ENCODE results near the gene ATN1.

ATN1 gene

GRCh38 chr12:6959805-6960592, 32.2 kb downstream of the ATN1 start:
- Histone ChIP-seq H3K27me3 (ENCODE audit: control insufficient read depth, low read length) (peaks cover 72% of the 10 kb centered on the region), H3K4me2 (ENCODE audit: low read length) (peak overlapping the region; percentile 81), H3F3A (ENCODE audit: control insufficient read depth, insufficient read depth) (peaks cover 8% of the 10 kb centered on the region), H3K4me3 (ENCODE audit: low read length) (peak overlapping the region; percentile 59), H3K9me3 (ENCODE audit: control insufficient read depth, insufficient read depth, low read length) (no peaks in the 10 kb centered on the region), H3K79me2 (ENCODE audit: control insufficient read depth, low read length) (no peaks in the 10 kb centered on the region), H3K27ac (ENCODE audit: low read depth, low read length) (no peak overlapping the region), H3K4me1 (ENCODE audit: control insufficient read depth, low read length) (peaks cover 68% of the 10 kb centered on the region), H3K36me3 (ENCODE audit: control insufficient read depth, low read length) (peaks cover 12% of the 10 kb centered on the region), H3K9me2 (replicated peaks; ENCODE audit: control insufficient read depth, low read length) (no peaks in the 10 kb centered on the region), H4K20me1 (ENCODE audit: control insufficient read depth, insufficient read depth, low read depth, low read length) (no peaks in the 10 kb centered on the region; the same call in none of the 2 replicates)
- TF ChIP-seq CTCF (IDR thresholded peaks at IDR 0.05; ENCODE audit: low read depth, low read length, poor library complexity, severe bottlenecking) (no peak), EZH2phosphoT487 (IDR thresholded peaks at IDR 0.05; ENCODE audit: borderline replicate concordance, low read length) (no peak)

GRCh38 chr12:6960593-6961277, 33.0 kb downstream of the ATN1 start:
- no peaks in the 10 kb centered on the region; the same call in none of the 2 replicates for H4K20me1 ChIP-seq (ENCODE audit: control insufficient read depth, insufficient read depth, low read depth, low read length)
- no peak for TF ChIP-seq EZH2phosphoT487 (IDR thresholded peaks at IDR 0.05; ENCODE audit: borderline replicate concordance, low read length)
- no peak for TF ChIP-seq CTCF (IDR thresholded peaks at IDR 0.05; ENCODE audit: low read depth, low read length, poor library complexity, severe bottlenecking)
- peaks cover 13% of the 10 kb centered on the region for H3F3A ChIP-seq (ENCODE audit: control insufficient read depth, insufficient read depth)
- peaks cover 19% of the 10 kb centered on the region for H3K36me3 ChIP-seq (ENCODE audit: control insufficient read depth, low read length)
- H3K27ac ChIP-seq (ENCODE audit: low read depth, low read length): no peak overlapping the region
- H3K9me2 ChIP-seq (replicated peaks; ENCODE audit: control insufficient read depth, low read length): no peaks in the 10 kb centered on the region
- no peaks in the 10 kb centered on the region for H3K9me3 ChIP-seq (ENCODE audit: control insufficient read depth, insufficient read depth, low read length)
- H3K4me1 ChIP-seq (ENCODE audit: control insufficient read depth, low read length): peaks cover 73% of the 10 kb centered on the region
- H3K4me2 ChIP-seq (ENCODE audit: low read length): peak overlapping the region; percentile 49
- H3K27me3 ChIP-seq (ENCODE audit: control insufficient read depth, low read length): peaks cover 65% of the 10 kb centered on the region
- H3K79me2 ChIP-seq (ENCODE audit: control insufficient read depth, low read length): no peaks in the 10 kb centered on the region
- H3K4me3 ChIP-seq (ENCODE audit: low read length): no peak overlapping the region

- TF ChIP-seq EZH2phosphoT487 (IDR thresholded peaks at IDR 0.05; ENCODE audit: borderline replicate concordance, low read length) (no peak), CTCF (IDR thresholded peaks at IDR 0.05; ENCODE audit: low read depth, low read length, poor library complexity, severe bottlenecking) (no peak)
- Histone ChIP-seq H3K79me2 (ENCODE audit: control insufficient read depth, low read length) (no peaks in the 10 kb centered on the region), H3K4me2 (ENCODE audit: low read length) (peak overlapping the region; percentile 49), H3K4me1 (ENCODE audit: control insufficient read depth, low read length) (peaks cover 68% of the 10 kb centered on the region), H3K4me3 (ENCODE audit: low read length) (peak overlapping the region; percentile 19), H3K27ac (ENCODE audit: low read depth, low read length) (no peak overlapping the region), H4K20me1 (ENCODE audit: control insufficient read depth, insufficient read depth, low read depth, low read length) (no peaks in the 10 kb centered on the region; the same call in none of the 2 replicates), H3K36me3 (ENCODE audit: control insufficient read depth, low read length) (peaks cover 24% of the 10 kb centered on the region), H3F3A (ENCODE audit: control insufficient read depth, insufficient read depth) (peaks cover 19% of the 10 kb centered on the region), H3K9me2 (replicated peaks; ENCODE audit: control insufficient read depth, low read length) (no peaks in the 10 kb centered on the region), H3K27me3 (ENCODE audit: control insufficient read depth, low read length) (peaks cover 60% of the 10 kb centered on the region), H3K9me3 (ENCODE audit: control insufficient read depth, insufficient read depth, low read length) (no peaks in the 10 kb centered on the region)
Measured at GRCh38 chr12:6961278-6961694, 33.5 kb downstream of the ATN1 start.

Measured in DOHH2 (cell line).